ENCODE measurements around the gene LMNB1.

DNA sequence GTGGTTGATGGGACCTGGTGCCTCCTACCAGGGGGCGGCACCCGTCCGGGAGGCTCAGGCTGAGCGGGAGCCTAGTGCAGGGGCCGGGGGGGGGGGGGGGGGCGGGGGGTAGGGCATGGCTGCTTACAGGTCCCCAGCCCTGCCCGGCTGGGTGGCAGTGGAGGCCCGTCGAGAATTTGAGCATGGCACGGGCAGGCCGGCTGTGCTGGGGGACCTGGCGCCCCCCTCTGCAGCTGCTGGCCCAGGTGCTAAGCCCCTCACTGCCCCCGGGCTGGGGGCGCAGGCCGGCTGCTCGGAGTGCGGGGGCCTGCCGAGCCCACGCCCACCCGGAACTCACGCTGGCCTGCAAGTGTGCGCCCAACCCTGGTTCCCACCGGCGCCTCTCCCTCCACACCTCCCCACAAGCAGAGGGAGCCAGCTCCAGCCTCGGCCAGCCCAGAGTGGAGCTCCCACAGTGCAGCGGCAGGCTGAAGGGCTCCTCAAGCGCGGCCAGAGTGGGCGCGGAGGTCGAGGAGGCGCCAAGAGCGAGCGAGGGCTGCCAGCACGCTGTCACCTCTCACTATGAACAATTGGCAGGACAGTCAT is 77.7 kb downstream of the LMNB1 start:
- TF ChIP-seq POLR2A (IDR thresholded peaks at IDR 0.05; ENCODE audit: low read depth), result no peak
- TF ChIP-seq, protein P1, sequence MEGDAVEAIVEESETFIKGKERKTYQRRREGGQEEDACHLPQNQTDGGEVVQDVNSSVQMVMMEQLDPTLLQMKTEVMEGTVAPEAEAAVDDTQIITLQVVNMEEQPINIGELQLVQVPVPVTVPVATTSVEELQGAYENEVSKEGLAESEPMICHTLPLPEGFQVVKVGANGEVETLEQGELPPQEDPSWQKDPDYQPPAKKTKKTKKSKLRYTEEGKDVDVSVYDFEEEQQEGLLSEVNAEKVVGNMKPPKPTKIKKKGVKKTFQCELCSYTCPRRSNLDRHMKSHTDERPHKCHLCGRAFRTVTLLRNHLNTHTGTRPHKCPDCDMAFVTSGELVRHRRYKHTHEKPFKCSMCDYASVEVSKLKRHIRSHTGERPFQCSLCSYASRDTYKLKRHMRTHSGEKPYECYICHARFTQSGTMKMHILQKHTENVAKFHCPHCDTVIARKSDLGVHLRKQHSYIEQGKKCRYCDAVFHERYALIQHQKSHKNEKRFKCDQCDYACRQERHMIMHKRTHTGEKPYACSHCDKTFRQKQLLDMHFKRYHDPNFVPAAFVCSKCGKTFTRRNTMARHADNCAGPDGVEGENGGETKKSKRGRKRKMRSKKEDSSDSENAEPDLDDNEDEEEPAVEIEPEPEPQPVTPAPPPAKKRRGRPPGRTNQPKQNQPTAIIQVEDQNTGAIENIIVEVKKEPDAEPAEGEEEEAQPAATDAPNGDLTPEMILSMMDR (IDR thresholded peaks at IDR 0.05), result no peak
